Measurements from ENCODE around the gene TMEM18.

The TMEM18 gene

DNA sequence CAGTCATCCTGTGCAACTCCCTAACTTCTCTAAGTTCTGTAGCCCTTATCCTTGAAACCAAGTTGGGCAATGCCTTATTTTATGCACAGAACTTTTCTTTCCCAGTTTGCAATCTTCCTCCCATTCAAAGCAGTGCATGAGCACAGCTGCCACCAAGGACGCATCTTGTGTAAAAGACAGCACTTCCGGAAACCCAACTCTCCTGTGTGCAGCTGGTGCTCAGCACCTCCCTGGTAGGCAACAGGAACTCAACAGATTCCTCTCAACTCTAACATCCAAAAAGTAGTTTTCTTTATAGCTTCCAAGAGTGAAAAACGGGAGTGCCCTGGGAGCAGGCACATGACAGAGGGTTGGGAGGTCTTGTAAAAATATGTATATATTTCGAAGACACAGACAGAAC, 2.2 kb downstream of the TMEM18 start:
- no peak for TF ChIP-seq PAX5 (IDR thresholded peaks at IDR 0.05; ENCODE audit: insufficient read depth, low read length, severe bottlenecking)
- TF ChIP-seq POU2F2 (IDR thresholded peaks at IDR 0.05; ENCODE audit: low read depth, low read length): no peak
- no peak for TF ChIP-seq POLR2AphosphoS5 (IDR thresholded peaks at IDR 0.05; ENCODE audit: low read depth, low read length)
- TF ChIP-seq TAF1 (IDR thresholded peaks at IDR 0.05; ENCODE audit: low read depth, low read length): no peak
- TF ChIP-seq SPI1 (IDR thresholded peaks at IDR 0.05; ENCODE audit: low read depth, low read length): no peak
- no peak for TF ChIP-seq POLR2A (IDR thresholded peaks at IDR 0.05; ENCODE audit: low read depth, low read length)
- no peak for FAIRE-seq
- DNase-seq (ENCODE audit: insufficient read length, low spot score): no peak

GRCh38 chr2:674321-674985, 2.8 kb downstream of the TMEM18 start:
- DNase-seq (ENCODE audit: insufficient read length, low spot score) (no peak), FAIRE-seq (no peak)
- TF ChIP-seq SPI1 (IDR thresholded peaks at IDR 0.05; ENCODE audit: low read depth, low read length): no peak
- TF ChIP-seq TAF1 (IDR thresholded peaks at IDR 0.05; ENCODE audit: low read depth, low read length): no peak
- TF ChIP-seq POLR2AphosphoS5 (IDR thresholded peaks at IDR 0.05; ENCODE audit: low read depth, low read length): no peak
- no peak for TF ChIP-seq POU2F2 (IDR thresholded peaks at IDR 0.05; ENCODE audit: low read depth, low read length)
- TF ChIP-seq POLR2A (IDR thresholded peaks at IDR 0.05; ENCODE audit: low read depth, low read length): no peak
- no peak for TF ChIP-seq PAX5 (IDR thresholded peaks at IDR 0.05; ENCODE audit: insufficient read depth, low read length, severe bottlenecking)

DNA sequence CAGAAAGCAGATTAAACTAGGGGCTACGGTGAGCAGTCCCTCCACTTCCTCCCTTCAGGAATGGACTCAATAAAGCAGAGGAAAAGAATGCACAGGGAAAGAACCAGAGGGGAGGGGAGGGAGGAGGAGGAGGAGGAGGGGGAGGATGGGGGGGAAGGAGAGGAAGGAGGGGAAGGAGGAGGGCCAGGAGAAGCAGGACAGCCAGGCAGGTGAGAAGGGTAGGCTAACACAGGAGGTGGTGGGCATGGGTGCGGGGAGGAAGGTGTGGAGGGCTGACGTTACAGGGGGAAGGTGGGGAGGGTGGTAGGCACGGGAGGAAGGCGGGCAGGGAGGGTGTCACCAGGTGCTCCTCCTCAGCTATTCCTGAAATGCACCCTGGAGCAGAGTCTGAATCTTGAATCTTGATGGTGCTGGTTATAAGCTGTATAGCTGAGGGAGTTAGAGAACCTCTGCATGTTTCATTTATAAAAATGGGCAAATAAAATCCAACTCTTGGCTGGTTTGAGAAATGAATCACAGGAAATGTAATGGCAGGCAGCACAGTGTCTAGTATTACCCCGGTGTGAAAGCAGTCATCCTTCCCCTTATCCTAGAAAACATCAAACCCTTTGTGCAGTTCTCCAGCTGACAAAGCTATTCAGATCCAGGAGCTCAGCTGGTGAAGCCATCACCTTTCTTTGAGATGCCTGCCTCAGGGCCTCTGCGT, 3.4 kb downstream of the TMEM18 start:
- FAIRE-seq: no peak
- no peak for TF ChIP-seq TAF1 (IDR thresholded peaks at IDR 0.05; ENCODE audit: low read depth, low read length)
- no peak for TF ChIP-seq SPI1 (IDR thresholded peaks at IDR 0.05; ENCODE audit: low read depth, low read length)
- no peak for TF ChIP-seq POLR2AphosphoS5 (IDR thresholded peaks at IDR 0.05; ENCODE audit: low read depth, low read length)
- TF ChIP-seq POU2F2 (IDR thresholded peaks at IDR 0.05; ENCODE audit: low read depth, low read length): no peak
- TF ChIP-seq PAX5 (IDR thresholded peaks at IDR 0.05; ENCODE audit: insufficient read depth, low read length, severe bottlenecking): no peak
- no peak for TF ChIP-seq POLR2A (IDR thresholded peaks at IDR 0.05; ENCODE audit: low read depth, low read length)
- DNase-seq (ENCODE audit: insufficient read length, low spot score): no peak

GRCh38 chr2:673016-673415, 4.2 kb downstream of the TMEM18 start:
- DNase-seq (ENCODE audit: insufficient read length, low spot score): no peak
- no peak for FAIRE-seq
- no peak for TF ChIP-seq TAF1 (IDR thresholded peaks at IDR 0.05; ENCODE audit: low read depth, low read length)
- TF ChIP-seq POU2F2 (IDR thresholded peaks at IDR 0.05; ENCODE audit: low read depth, low read length): no peak
- no peak for TF ChIP-seq PAX5 (IDR thresholded peaks at IDR 0.05; ENCODE audit: insufficient read depth, low read length, severe bottlenecking)
- no peak for TF ChIP-seq POLR2A (IDR thresholded peaks at IDR 0.05; ENCODE audit: low read depth, low read length)
- no peak for TF ChIP-seq POLR2AphosphoS5 (IDR thresholded peaks at IDR 0.05; ENCODE audit: low read depth, low read length)
- TF ChIP-seq SPI1 (IDR thresholded peaks at IDR 0.05; ENCODE audit: low read depth, low read length): no peak

- TF ChIP-seq SPI1 (IDR thresholded peaks at IDR 0.05; ENCODE audit: low read depth, low read length): no peak
- TF ChIP-seq PAX5 (IDR thresholded peaks at IDR 0.05; ENCODE audit: insufficient read depth, low read length, severe bottlenecking): no peak
- TF ChIP-seq POLR2AphosphoS5 (IDR thresholded peaks at IDR 0.05; ENCODE audit: low read depth, low read length): no peak
- no peak for TF ChIP-seq POU2F2 (IDR thresholded peaks at IDR 0.05; ENCODE audit: low read depth, low read length)
- no peak for TF ChIP-seq TAF1 (IDR thresholded peaks at IDR 0.05; ENCODE audit: low read depth, low read length)
- TF ChIP-seq POLR2A (IDR thresholded peaks at IDR 0.05; ENCODE audit: low read depth, low read length): no peak
- no peak for FAIRE-seq
- no peak for DNase-seq (ENCODE audit: insufficient read length, low spot score)
These were observed 4.7 kb downstream of the TMEM18 start for GRCh38 chr2:672606-672905.

DNA sequence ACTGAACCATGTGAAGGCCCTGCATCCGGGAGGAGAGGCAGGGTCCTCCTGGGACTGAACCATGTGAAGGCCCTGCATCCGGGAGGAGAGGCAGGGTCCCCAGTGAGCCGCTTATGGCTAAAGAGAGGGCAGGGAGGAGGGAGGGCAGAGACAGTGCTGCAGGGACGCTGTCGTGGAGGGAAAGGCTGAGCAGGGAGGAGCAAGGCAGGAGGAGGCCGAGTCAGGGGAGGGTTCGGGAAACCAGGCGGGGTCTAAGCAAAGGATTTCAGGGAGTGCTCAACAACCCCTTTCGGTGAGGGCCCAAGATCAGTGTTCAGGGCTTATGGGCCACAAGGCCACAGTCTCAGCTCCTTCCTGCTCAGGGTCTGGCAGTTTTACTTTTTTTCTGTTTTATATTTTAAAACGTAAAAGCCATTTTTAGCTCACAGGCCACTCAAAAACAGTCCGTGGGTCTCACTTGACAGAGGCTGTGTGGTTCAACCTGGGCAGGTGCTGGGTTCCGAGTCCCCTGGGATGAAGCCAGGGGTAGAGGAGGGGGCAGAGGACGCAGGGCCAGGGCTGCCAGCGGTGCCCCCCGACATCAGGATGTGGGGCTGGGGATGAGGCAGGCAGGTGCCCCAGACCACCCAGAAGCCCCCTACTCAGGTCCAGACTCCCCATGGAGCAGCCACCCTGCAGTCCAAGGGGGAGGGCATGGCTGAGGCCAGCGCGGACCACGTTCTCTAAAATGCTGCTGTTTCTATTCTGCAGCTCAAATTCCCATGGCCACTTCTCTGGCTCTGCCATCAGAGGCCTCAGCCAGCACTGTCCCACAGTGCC, 5.2 kb downstream of the TMEM18 start:
- no peak for TF ChIP-seq SPI1 (IDR thresholded peaks at IDR 0.05; ENCODE audit: low read depth, low read length)
- no peak for TF ChIP-seq POU2F2 (IDR thresholded peaks at IDR 0.05; ENCODE audit: low read depth, low read length)
- TF ChIP-seq POLR2A (IDR thresholded peaks at IDR 0.05; ENCODE audit: low read depth, low read length): no peak
- TF ChIP-seq TAF1 (IDR thresholded peaks at IDR 0.05; ENCODE audit: low read depth, low read length): no peak
- no peak for TF ChIP-seq PAX5 (IDR thresholded peaks at IDR 0.05; ENCODE audit: insufficient read depth, low read length, severe bottlenecking)
- TF ChIP-seq POLR2AphosphoS5 (IDR thresholded peaks at IDR 0.05; ENCODE audit: low read depth, low read length): no peak
- DNase-seq (ENCODE audit: insufficient read length, low spot score) (no peak), FAIRE-seq (no peak)

DNA sequence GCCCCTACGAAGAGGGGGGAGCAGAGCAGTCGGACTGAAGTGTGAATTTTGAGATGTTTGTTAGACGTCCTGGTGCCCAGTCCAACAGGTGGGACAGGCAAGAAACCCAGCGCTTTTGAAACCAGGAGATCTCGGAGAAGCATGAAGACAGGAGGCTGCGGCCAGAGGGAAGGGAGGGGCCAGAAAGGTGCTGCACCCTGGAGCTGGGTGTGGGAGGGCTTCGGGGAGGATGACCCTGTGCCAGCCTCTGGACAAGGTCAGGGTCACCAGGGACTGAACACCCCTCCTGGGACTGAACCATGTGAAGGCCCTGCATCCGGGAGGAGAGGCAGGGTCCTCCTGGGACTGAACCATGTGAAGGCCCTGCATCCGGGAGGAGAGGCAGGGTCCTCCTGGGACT, 6.1 kb downstream of the TMEM18 start:
- no peak for TF ChIP-seq POLR2A (IDR thresholded peaks at IDR 0.05; ENCODE audit: low read depth, low read length)
- no peak for TF ChIP-seq PAX5 (IDR thresholded peaks at IDR 0.05; ENCODE audit: insufficient read depth, low read length, severe bottlenecking)
- no peak for TF ChIP-seq POU2F2 (IDR thresholded peaks at IDR 0.05; ENCODE audit: low read depth, low read length)
- no peak for FAIRE-seq

GRCh38 chr2:670637-671036, 6.6 kb downstream of the TMEM18 start:
- no peak for DNase-seq (ENCODE audit: insufficient read length, low spot score)
- TF ChIP-seq POLR2A (IDR thresholded peaks at IDR 0.05; ENCODE audit: low read depth, low read length): no peak
- no peak for TF ChIP-seq PAX5 (IDR thresholded peaks at IDR 0.05; ENCODE audit: insufficient read depth, low read length, severe bottlenecking)
- TF ChIP-seq TAF1 (IDR thresholded peaks at IDR 0.05; ENCODE audit: low read depth, low read length): no peak
- TF ChIP-seq POU2F2 (IDR thresholded peaks at IDR 0.05; ENCODE audit: low read depth, low read length): no peak
- TF ChIP-seq SPI1 (IDR thresholded peaks at IDR 0.05; ENCODE audit: low read depth, low read length): no peak
- no peak; the same call in 1 of the 2 replicates for TF ChIP-seq POLR2AphosphoS5 (IDR thresholded peaks at IDR 0.05; ENCODE audit: low read depth, low read length)
- no peak for FAIRE-seq

More for the DNA sequence above, 6.1 kb downstream of the TMEM18 start:
- DNase-seq (ENCODE audit: insufficient read length, low spot score): no peak

GRCh38 chr2:669323-669722, 7.9 kb downstream of the TMEM18 start:
- DNase-seq (ENCODE audit: insufficient read length, low spot score) (no peak), FAIRE-seq (no peak)
- TF ChIP-seq SPI1 (IDR thresholded peaks at IDR 0.05; ENCODE audit: low read depth, low read length) (no peak), POLR2AphosphoS5 (IDR thresholded peaks at IDR 0.05; ENCODE audit: low read depth, low read length) (no peak), POU2F2 (IDR thresholded peaks at IDR 0.05; ENCODE audit: low read depth, low read length) (no peak), PAX5 (IDR thresholded peaks at IDR 0.05; ENCODE audit: insufficient read depth, low read length, severe bottlenecking) (no peak), TAF1 (IDR thresholded peaks at IDR 0.05; ENCODE audit: low read depth, low read length) (no peak), POLR2A (IDR thresholded peaks at IDR 0.05; ENCODE audit: low read depth, low read length) (no peak)
